ENCODE data around the gene TBX21.
A peak's percentile ranks its signal among the peaks of the same experiment; 100 is the strongest.

The TBX21 gene

GRCh38 chr17:47774987-47775580 lies 42.0 kb downstream of the TBX21 start:
- no peak for DNase-seq (ENCODE audit: low spot score)

DNA sequence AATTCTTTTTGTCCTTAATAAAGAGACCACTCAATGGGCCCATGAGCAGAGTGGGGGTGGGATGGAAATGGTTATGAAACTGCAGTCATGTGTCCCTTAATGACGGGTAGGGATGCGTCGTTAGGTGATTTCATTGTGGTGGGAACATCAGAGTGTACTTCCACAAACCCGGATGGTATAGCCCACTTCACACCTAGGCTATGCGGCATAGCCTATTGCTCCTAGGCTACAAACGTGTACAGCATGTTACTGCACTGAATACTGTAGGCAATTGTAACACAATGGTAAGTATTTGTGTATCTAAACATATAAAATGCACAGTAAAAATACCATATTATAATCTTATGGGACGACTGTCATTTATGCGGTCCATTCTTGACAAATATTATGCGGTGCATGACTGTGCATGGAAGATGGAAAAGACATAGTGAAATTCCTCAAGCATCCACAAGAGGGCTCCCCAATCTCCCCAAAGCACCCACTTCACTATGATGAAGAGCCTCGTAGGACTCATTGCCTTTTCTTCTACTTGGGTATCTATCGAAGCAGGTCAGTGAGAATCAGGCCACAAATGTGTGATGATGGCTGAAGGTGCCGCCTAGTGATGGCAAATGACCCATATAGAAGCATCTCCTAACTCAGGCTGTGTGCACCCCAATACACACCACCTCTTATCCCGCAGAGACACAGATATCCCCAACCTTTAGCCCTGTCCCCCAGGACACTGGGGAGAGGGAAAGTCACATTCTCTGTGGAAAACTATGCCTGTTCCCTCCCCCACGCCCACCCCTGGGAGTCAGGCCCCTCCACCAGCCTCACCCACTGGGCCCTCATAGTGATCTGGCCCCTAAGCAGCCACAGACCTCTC lies 43.5 kb downstream of the TBX21 start:
- peak; percentile 15 for DNase-seq (ENCODE audit: low spot score)

GRCh38 chr17:47778184-47778635 lies 45.2 kb downstream of the TBX21 start:
- no peak for DNase-seq (ENCODE audit: low spot score)

DNA sequence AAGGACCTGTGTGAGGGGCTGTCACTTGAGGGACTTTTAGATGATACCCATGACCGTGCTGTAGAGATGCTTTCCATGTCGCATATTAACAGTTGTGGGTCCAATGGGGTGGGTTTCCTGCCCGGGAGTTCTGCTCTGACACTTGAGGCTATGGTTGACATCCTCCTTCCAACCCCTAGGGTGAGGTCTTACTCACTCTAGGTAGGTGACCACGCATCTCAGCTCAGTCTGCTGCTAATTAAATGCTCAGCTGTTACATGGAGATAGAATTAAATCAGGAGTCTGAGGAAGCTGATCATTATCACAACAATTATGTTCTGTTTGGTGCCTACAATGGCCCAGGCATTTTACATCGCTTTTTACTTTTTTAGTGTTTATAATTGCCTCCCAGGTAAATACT lies 48.4 kb downstream of the TBX21 start:
- no peak for DNase-seq (ENCODE audit: low spot score)

- DNase-seq (ENCODE audit: low spot score), result no peak
These were observed 52.6 kb downstream of the TBX21 start for GRCh38 chr17:47785538-47786123.

GRCh38 chr17:47789611-47790561 lies 56.9 kb downstream of the TBX21 start:
- DNase-seq (ENCODE audit: low spot score), result peak; percentile 23

DNA sequence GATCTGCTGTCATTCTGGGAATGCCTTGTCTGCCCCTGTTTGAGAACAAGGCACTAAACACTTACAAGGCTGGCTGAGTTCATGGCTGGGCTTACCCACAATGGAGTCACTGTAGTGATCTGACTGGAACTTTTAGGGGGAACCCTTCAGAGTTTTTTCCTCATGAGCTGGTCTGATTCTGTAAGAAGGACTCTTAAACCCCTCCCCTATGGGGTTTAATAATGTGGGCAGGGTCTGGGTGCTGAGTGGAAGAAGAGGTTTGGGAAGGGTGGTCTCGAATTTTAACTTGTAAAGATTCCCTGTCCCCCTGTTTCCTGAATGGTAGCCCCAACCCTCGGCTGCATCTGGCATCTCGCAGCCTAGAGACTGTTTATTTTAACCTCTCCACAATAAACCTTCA lies 58.0 kb downstream of the TBX21 start:
- no peak for DNase-seq (ENCODE audit: low spot score)

GRCh38 chr17:47792457-47792856 lies 59.4 kb downstream of the TBX21 start:
- DNase-seq (ENCODE audit: low spot score), result no peak

GRCh38 chr17:47792979-47793378 lies 59.9 kb downstream of the TBX21 start:
- DNase-seq (ENCODE audit: low spot score), result no peak
